ENCODE measurements around the gene GATA2. TPM values are rescaled to one million over a fixed set of nuclear protein-coding genes. Genes with fewer than 3 reads are reported as not detected.

The GATA2 gene
- total RNA-seq, 4 donors from 2014 or later: 8.1 to 24.7 (median 15.9) TPM

DNA sequence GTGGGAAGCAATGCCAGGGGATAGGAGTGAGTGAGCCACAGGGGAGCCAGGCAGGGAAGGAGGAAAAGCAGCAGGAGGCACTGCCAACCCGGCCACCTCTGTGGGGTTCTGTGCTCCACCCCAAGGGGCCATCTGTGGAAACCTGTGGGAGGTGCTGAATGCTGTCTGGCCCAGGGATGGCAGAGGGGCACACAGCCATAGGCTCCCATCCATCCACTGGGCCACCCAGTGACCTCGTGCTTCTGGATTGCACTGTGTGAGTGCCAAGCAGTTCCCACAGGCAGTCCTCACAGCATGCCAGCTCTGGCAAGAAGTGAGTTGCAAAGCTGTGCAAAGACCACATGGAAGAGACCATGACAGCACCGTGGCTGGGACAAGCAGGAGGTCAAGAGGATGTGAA is 53.8 kb downstream of the GATA2 start:
- Histone ChIP-seq H3K27me3 (peaks cover 0 to 18% of the 10 kb centered on the region in 2 donors), H3K36me3 (no peaks in the 10 kb centered on the region), H3K4me3 (no peak overlapping the region), H3K4me1 (no peaks in the 10 kb centered on the region), H3K27ac (no peak overlapping the region), H3K9me3 (no peaks in the 10 kb centered on the region)
- no peak for DNase-seq (ENCODE audit: low spot score in 2 of 2)
- TF ChIP-seq, protein P1, sequence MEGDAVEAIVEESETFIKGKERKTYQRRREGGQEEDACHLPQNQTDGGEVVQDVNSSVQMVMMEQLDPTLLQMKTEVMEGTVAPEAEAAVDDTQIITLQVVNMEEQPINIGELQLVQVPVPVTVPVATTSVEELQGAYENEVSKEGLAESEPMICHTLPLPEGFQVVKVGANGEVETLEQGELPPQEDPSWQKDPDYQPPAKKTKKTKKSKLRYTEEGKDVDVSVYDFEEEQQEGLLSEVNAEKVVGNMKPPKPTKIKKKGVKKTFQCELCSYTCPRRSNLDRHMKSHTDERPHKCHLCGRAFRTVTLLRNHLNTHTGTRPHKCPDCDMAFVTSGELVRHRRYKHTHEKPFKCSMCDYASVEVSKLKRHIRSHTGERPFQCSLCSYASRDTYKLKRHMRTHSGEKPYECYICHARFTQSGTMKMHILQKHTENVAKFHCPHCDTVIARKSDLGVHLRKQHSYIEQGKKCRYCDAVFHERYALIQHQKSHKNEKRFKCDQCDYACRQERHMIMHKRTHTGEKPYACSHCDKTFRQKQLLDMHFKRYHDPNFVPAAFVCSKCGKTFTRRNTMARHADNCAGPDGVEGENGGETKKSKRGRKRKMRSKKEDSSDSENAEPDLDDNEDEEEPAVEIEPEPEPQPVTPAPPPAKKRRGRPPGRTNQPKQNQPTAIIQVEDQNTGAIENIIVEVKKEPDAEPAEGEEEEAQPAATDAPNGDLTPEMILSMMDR (IDR thresholded peaks at IDR 0.05): no peak
- TF ChIP-seq POLR2A (IDR thresholded peaks at IDR 0.05) (no peak), EP300 (IDR thresholded peaks at IDR 0.05) (no peak)
- 43 to 51% methylated on average over 3 of the region's 3 CpGs for WGBS, 2 donors

DNA sequence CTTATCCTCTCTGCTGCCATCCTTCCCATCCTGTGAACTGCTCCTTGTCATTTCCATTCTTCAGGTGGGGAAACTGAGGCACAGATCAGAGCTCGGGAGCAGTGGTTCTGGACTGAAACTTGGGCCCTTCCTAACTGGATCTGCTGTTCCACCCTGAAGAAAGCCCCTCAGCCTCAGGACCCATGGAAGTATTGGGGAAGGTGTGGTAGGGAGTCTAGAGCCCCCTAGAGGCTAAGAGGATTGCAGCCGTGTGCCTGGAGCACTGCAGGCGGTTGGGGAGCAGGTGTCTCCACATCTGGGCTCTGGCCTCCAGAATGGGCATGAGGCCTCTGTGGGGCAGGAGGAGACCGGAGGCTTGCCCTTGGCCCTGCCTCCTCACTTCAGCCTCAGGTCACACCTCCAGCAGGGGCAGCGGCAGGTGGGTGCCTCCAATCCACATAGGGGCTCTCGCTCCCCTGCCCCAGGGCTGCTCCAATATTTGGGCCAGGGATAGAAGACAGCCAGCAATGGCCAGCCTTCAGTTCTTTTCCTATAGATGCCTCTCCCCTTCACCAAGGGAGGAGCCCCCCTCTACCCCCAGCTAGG is 54.4 kb downstream of the GATA2 start:
- no peak for DNase-seq (ENCODE audit: low spot score in 2 of 2)
- Histone ChIP-seq H3K27me3 (peaks cover 0 to 25% of the 10 kb centered on the region in 2 donors), H3K4me3 (no peak overlapping the region), H3K4me1 (peaks cover 0 to under 1% (median 0%) of the 10 kb centered on the region in 4 donors), H3K9me3 (no peaks in the 10 kb centered on the region), H3K36me3 (no peaks in the 10 kb centered on the region), H3K27ac (no peak overlapping the region)
- WGBS, 2 donors: 57 to 73% methylated on average over 6 of the region's 6 CpGs
- TF ChIP-seq EP300 (IDR thresholded peaks at IDR 0.05): no peak
- TF ChIP-seq, protein P1 (IDR thresholded peaks at IDR 0.05): no peak
- TF ChIP-seq POLR2A (IDR thresholded peaks at IDR 0.05): no peak

DNA sequence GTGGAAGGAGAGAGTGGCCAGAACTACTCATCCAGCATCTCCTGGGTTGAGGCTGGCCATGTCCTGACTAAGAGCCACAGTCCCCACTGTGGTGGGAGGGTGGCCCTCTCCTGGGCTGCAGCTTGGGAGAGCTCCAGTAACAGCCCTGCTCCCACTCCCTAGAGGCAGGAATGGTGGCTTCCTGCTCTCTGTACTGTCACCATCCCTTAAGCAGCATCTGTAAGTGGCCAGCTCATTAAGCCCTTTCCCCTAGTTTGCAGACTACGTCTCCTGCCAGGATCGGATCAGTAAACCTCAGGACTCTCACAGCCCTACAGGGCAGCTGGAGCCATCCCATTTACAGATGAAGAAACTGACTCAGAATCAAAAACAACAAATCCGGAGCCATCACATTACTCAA is 56.8 kb downstream of the GATA2 start:
- 83 to 94% methylated on average over 3 of the region's 3 CpGs for WGBS, 2 donors
- no peaks in the 10 kb centered on the region for H3K9me3 ChIP-seq
- no peak for DNase-seq (ENCODE audit: low spot score in 2 of 2)
- H3K4me3 ChIP-seq: no peak overlapping the region
- TF ChIP-seq, protein P1 (IDR thresholded peaks at IDR 0.05): no peak
- TF ChIP-seq POLR2A (IDR thresholded peaks at IDR 0.05) (no peak), EP300 (IDR thresholded peaks at IDR 0.05) (no peak)
- H3K36me3 ChIP-seq: no peaks in the 10 kb centered on the region
- peaks cover 0 to 48% of the 10 kb centered on the region in 2 donors for H3K27me3 ChIP-seq
- no peak overlapping the region for H3K27ac ChIP-seq
- H3K4me1 ChIP-seq: peaks cover 0 to 17% (median 6%) of the 10 kb centered on the region in 4 donors

DNA sequence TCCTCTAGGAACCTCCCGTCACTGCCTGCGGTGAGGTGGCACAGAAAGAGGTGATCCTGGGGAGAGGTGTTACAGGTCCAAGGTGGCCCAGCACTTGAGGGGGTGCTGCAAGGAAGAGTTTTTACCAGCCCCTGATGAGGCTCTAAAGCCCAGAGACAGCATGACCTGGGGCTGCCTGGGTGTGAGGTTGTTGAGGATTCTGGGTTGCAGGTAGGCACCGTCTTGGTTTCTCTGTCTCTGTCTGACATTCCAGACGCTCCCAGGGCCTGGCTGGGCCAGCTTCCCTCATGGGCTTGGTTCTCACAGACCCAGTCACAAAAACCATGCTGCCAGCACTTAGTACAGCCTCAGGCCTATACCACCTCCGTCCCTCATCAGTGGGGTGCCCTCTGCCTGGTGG is 57.4 kb downstream of the GATA2 start:
- Histone ChIP-seq H3K4me3 (no peak overlapping the region), H3K4me1 (peaks cover 0 to 17% (median 6%) of the 10 kb centered on the region in 4 donors), H3K36me3 (no peaks in the 10 kb centered on the region), H3K27ac (no peak overlapping the region), H3K9me3 (no peaks in the 10 kb centered on the region), H3K27me3 (peaks cover 0 to 54% of the 10 kb centered on the region in 2 donors)
- DNase-seq (ENCODE audit: low spot score in 2 of 2): no peak
- 77 to 90% methylated on average over 3 to 5 of the region's 5 CpGs for WGBS, 2 donors
- TF ChIP-seq POLR2A (IDR thresholded peaks at IDR 0.05) (no peak), EP300 (IDR thresholded peaks at IDR 0.05) (no peak)
- TF ChIP-seq, protein P1 (IDR thresholded peaks at IDR 0.05): no peak

DNA sequence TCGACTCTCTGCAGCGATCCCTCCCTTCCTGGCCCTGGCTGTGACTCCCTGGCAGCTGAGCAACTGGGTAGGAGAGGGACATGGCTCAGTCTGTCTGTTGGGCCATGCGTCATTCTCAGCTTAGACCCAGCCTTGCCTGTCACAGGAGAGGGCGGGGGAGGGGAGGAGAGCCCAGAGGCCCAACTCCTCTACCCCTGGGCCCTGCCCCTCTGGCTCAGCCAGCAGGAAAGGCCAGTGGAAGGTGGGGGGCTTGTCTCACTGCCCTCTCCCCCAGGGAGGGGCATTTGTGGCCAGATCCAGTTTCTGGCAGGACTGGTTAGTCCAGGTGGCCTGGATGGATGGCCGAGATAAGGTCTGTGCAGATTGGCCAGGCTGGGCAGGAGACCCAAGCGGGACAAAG is 57.9 kb downstream of the GATA2 start:
- WGBS, 2 donors: 73 to 83% methylated on average over 4 to 5 of the region's 6 CpGs
- DNase-seq (ENCODE audit: low spot score in 2 of 2): no peak

More for the DNA sequence above, 57.9 kb downstream of the GATA2 start:
- peaks cover 0 to 58% of the 10 kb centered on the region in 2 donors for H3K27me3 ChIP-seq
- TF ChIP-seq POLR2A (IDR thresholded peaks at IDR 0.05) (no peak), EP300 (IDR thresholded peaks at IDR 0.05) (no peak)
- TF ChIP-seq, protein P1 (IDR thresholded peaks at IDR 0.05): no peak
- H3K4me3 ChIP-seq: no peak overlapping the region
- peaks cover 0 to 17% (median 6%) of the 10 kb centered on the region in 4 donors for H3K4me1 ChIP-seq
- no peaks in the 10 kb centered on the region for H3K36me3 ChIP-seq
- no peak overlapping the region for H3K27ac ChIP-seq
- no peaks in the 10 kb centered on the region for H3K9me3 ChIP-seq

Measured in tibial nerve (tissue), 4 donors.